HepG2 (cell line): ENCODE measurements around the gene VDAC1. TPM values are rescaled to one million over a fixed set of nuclear protein-coding genes. Genes with fewer than 3 reads are reported as not detected.
A peak's percentile ranks its signal among the peaks of the same experiment; 100 is the strongest.

Experiments
- ATAC-seq: fragments of 200-7000 bp; cut with Tn5 transposase; 3 replicates; pipeline ENCODE4 v1.9.1; 2020; ENCODE audit warnings: mild to moderate bottlenecking, moderate library complexity
- BruUV-seq: library from RNA; stranded (reverse); fragments of 400-500 nt; replicated peaks from 2 replicates; lab custom pipeline; 2021; lab: Mats Ljungman, UMichigan
- CTCF ChIA-PET: fragments of 300-600 bp; formaldehyde crosslinking; extraction: SDS; loops from one replicate; lab custom pipeline; 2021; ENCODE audit warnings: low total read pairs, inconsistent platforms, low intra/inter-chr PET ratio; lab: Yijun Ruan, JAX
- POLR2A ChIA-PET: fragments of 350-600 bp; sonication (Branson Sonifier 250); formaldehyde crosslinking; loops from one replicate; lab custom pipeline; 2020; ENCODE audit warnings: antibody characterized with exemption, inconsistent platforms; lab: Yijun Ruan, JAX
- DNase-seq: peaks from one replicate; pipeline ENCODE4 v3.0.0-alpha.2; 2015; ENCODE audit warnings: low spot score
- FAIRE-seq: peaks from 3 replicates; lab custom pipeline; 2011; peaks lifted over from hg19 to GRCh38; lab: Jason Lieb, UNC
- H2AFZ ChIP-seq: one replicate; pipeline ENCODE4 v1.6.1; 2011; ENCODE audit warnings: low read length, inconsistent platforms
- H3K27ac ChIP-seq: fragments of 300-600 bp; 3 replicates; pipeline ENCODE4 v1.8.0; 2011; ENCODE audit warnings: mixed run types, mild to moderate bottlenecking, mixed read lengths, low read length, inconsistent platforms; ENCODE audit not compliant: insufficient read depth; ENCODE audit errors: extremely low read length
- H3K27me3 ChIP-seq, 2 experiments: fragments of 200-600 bp in 1 of 2; 2 replicates in 1 of 2; 3 replicates in 1 of 2; pipeline versions ENCODE4 v1.6.0 to v1.8.0; 2011; ENCODE audit warnings: low read length in 2 of 2, mild to moderate bottlenecking in 2 of 2, moderate library complexity in 2 of 2, inconsistent platforms in 1 of 2; ENCODE audit not compliant: insufficient read depth in 2 of 2, control insufficient read depth in 1 of 2
- H3K36me3 ChIP-seq, 2 experiments: fragments of 200-600 bp in 1 of 2; replicated peaks in 1 of 2; 2 replicates in 1 of 2; 3 replicates in 1 of 2; pipeline versions ENCODE4 v1.5.1 to v1.8.0; 2011; ENCODE audit warnings: low read length in 2 of 2, inconsistent platforms in 1 of 2; ENCODE audit not compliant: insufficient read depth in 2 of 2, control insufficient read depth in 1 of 2
- H3K4me1 ChIP-seq: 2 replicates; pipeline ENCODE4 v1.5.1; 2012; ENCODE audit warnings: low read length, inconsistent platforms; ENCODE audit not compliant: insufficient read depth
- H3K4me2 ChIP-seq: 2 replicates; pipeline ENCODE4 v1.6.0; 2011; ENCODE audit warnings: low read depth, low read length, inconsistent platforms
- H3K4me3 ChIP-seq, 3 experiments: fragments of 200-600 bp in 1 of 3; sonication (generic), shearing (Covaris generic) in 1 of 3; replicated peaks in 1 of 3; 2 replicates each; pipeline ENCODE4 v1.5.1; 2011 to 2016; ENCODE audit warnings: low read length in 3 of 3, inconsistent platforms in 2 of 3, low read depth in 2 of 3, mild to moderate bottlenecking in 2 of 3, control low read depth in 1 of 3, mixed read lengths in 1 of 3; ENCODE audit not compliant: insufficient read depth in 1 of 3
- H3K79me2 ChIP-seq: one replicate; pipeline ENCODE4 v1.6.1; 2011; ENCODE audit warnings: low read length, inconsistent platforms; ENCODE audit not compliant: insufficient read depth
- H3K9ac ChIP-seq: 2 replicates; pipeline ENCODE4 v1.6.0; 2011; ENCODE audit warnings: mild to moderate bottlenecking, low read depth, low read length, inconsistent platforms; ENCODE audit not compliant: insufficient read depth
- H3K9me3 ChIP-seq: 2 replicates; pipeline ENCODE4 v1.5.1; 2012; ENCODE audit warnings: mild to moderate bottlenecking, low read length
- H4K20me1 ChIP-seq: 2 replicates; pipeline ENCODE4 v1.6.0; 2011; ENCODE audit warnings: inconsistent platforms, mild to moderate bottlenecking, low read length, moderate library complexity; ENCODE audit not compliant: insufficient read depth
- ARNT ChIP-seq: fragments of 450-650 bp; IDR thresholded peaks from 2 replicates; pipeline ENCODE4 v1.6.1; 2017
- CEBPG ChIP-seq: IDR thresholded peaks from 2 replicates; pipeline ENCODE4 v1.6.1; 2016
- ELF1 ChIP-seq: sonication (generic); formaldehyde crosslinking; IDR thresholded peaks from 2 replicates; pipeline ENCODE4 v1.4.0; 2020; ENCODE audit warnings: missing genetic modification reagents
- EP300 ChIP-seq, 3 experiments: sonication (generic) in 1 of 3; formaldehyde crosslinking in 1 of 3; IDR thresholded peaks; 2 replicates each; pipeline versions ENCODE4 v1.5.1 to v1.6.1; 2011 to 2020; ENCODE audit warnings: low read depth in 2 of 3, low read length in 2 of 3, borderline replicate concordance in 1 of 3, improper control_type of control experiment in 1 of 3, mild to moderate bottlenecking in 1 of 3, missing genetic modification reagents in 1 of 3, moderate library complexity in 1 of 3
- FOSL1 ChIP-seq: sonication (generic); formaldehyde crosslinking; IDR thresholded peaks from 2 replicates; pipeline ENCODE4 v1.9.0; 2021; ENCODE audit warnings: missing genetic modification reagents, borderline replicate concordance
- FOXO1 ChIP-seq: sonication (generic); formaldehyde crosslinking; IDR thresholded peaks from 2 replicates; pipeline ENCODE4 v1.4.0; 2020; ENCODE audit warnings: missing genetic modification reagents
- FOXO4 ChIP-seq: sonication (generic); formaldehyde crosslinking; conservative IDR thresholded peaks from 2 replicates; pipeline ENCODE4 v1.8.1; 2023; ENCODE audit warnings: missing genetic modification reagents
- FOXP1 ChIP-seq, 2 experiments: fragments of 450-650 bp in 1 of 2; IDR thresholded peaks; 2 replicates each; pipeline ENCODE4 v1.6.1; 2017 to 2018; ENCODE audit warnings: antibody characterized with exemption in 1 of 2
- HMGA1 ChIP-seq: sonication (generic); formaldehyde crosslinking; conservative IDR thresholded peaks from 2 replicates; pipeline ENCODE4 v1.4.0; 2020; ENCODE audit warnings: missing genetic modification reagents
- MAZ ChIP-seq, 2 experiments: sonication (generic) in 1 of 2; formaldehyde crosslinking in 1 of 2; IDR thresholded peaks; 2 replicates each; pipeline versions ENCODE4 v1.5.0 to v1.6.1; 2012 to 2020; ENCODE audit warnings: low read depth in 2 of 2, mild to moderate bottlenecking in 2 of 2, borderline replicate concordance in 1 of 2, improper control_type of control experiment in 1 of 2, low read length in 1 of 2, missing genetic modification reagents in 1 of 2, moderate library complexity in 1 of 2
- NFE2 ChIP-seq: sonication (generic); formaldehyde crosslinking; IDR thresholded peaks from 2 replicates; pipeline ENCODE4 v1.4.0; 2020; ENCODE audit warnings: missing genetic modification reagents
- POLR2A ChIP-seq, 2 experiments: IDR thresholded peaks; 2 replicates each; pipeline ENCODE4 v1.6.1; 2011; ENCODE audit warnings: low read depth in 2 of 2, low read length in 2 of 2, mild to moderate bottlenecking in 1 of 2, moderate library complexity in 1 of 2; ENCODE audit not compliant: insufficient read depth in 1 of 2
- SALL1 ChIP-seq: sonication (generic); formaldehyde crosslinking; IDR thresholded peaks from 2 replicates; pipeline ENCODE4 v1.8.0; 2022; ENCODE audit warnings: mild to moderate bottlenecking, missing genetic modification reagents
- SOX13 ChIP-seq, 3 experiments: fragments of 450-650 bp in 1 of 3; sonication (generic) in 1 of 3; formaldehyde crosslinking in 1 of 3; IDR thresholded peaks in 2 of 3; conservative IDR thresholded peaks in 1 of 3; 2 replicates each; pipeline versions ENCODE4 v1.5.0 to v1.6.1; 2016 to 2020; ENCODE audit warnings: antibody characterized with exemption in 1 of 3, mild to moderate bottlenecking in 1 of 3, missing compliant biosample characterization in 1 of 3, missing genetic modification reagents in 1 of 3, moderate library complexity in 1 of 3
- ZBTB38 ChIP-seq: sonication (generic); formaldehyde crosslinking; IDR thresholded peaks from 2 replicates; pipeline ENCODE4 v1.5.1; 2020; ENCODE audit warnings: mild to moderate bottlenecking, missing genetic modification reagents
- ZEB1 ChIP-seq: IDR thresholded peaks from 2 replicates; pipeline ENCODE4 v1.6.1; 2012; ENCODE audit warnings: mild to moderate bottlenecking, low read depth, inconsistent platforms; ENCODE audit not compliant: insufficient replicate concordance
- ZNF512 ChIP-seq: sonication (generic); formaldehyde crosslinking; IDR thresholded peaks from 2 replicates; pipeline ENCODE4 v1.4.0; 2020; ENCODE audit warnings: mild to moderate bottlenecking, missing genetic modification reagents
- ZNF670 ChIP-seq: sonication (generic); formaldehyde crosslinking; IDR thresholded peaks from 2 replicates; pipeline ENCODE4 v1.8.0; 2022; ENCODE audit warnings: mild to moderate bottlenecking, missing genetic modification reagents, borderline replicate concordance
- ZNF878 ChIP-seq: sonication (generic); formaldehyde crosslinking; IDR thresholded peaks from 2 replicates; pipeline ENCODE4 v1.8.1; 2023; ENCODE audit warnings: mild to moderate bottlenecking, missing genetic modification reagents, moderate library complexity
- ZSCAN30 ChIP-seq: sonication (generic); formaldehyde crosslinking; IDR thresholded peaks from 2 replicates; pipeline ENCODE4 v1.5.0; 2020; ENCODE audit warnings: mild to moderate bottlenecking, missing genetic modification reagents
- ZSCAN5A ChIP-seq: sonication (generic); formaldehyde crosslinking; IDR thresholded peaks from 2 replicates; pipeline ENCODE4 v1.8.0; 2022; ENCODE audit warnings: mild to moderate bottlenecking, missing genetic modification reagents, borderline replicate concordance
- WGBS: methylation state at CpG from one replicate; pipeline ENCODE4 v1.1.6; 2017; ENCODE audit warnings: low lambda C conversion rate; 5-methylcytosine and 5-hydroxymethylcytosine counted together
- in situ Hi-C: cut with HindIII; loops from 2 replicates; pipeline ENCODE4 v1.10.0; 2017; ENCODE audit warnings: low pct_unique_long_range_greater_than_20kb; ENCODE audit not compliant: extremely low pct_ligation_motif_present
- intact Hi-C: fragments of 100-400 bp; cut with micrococcal nuclease; formaldehyde crosslinking; loops from one replicate; pipeline ENCODE4 v1.10.0; 2022; ENCODE audit not compliant: unreplicated experiment
- polyA plus RNA-seq, 8 experiments: library from polyadenylated mRNA; depleted of rRNA in 3 of 8; stranded (reverse) in 7 of 8; unstranded in 1 of 8; fragments of >200 nt; fragmentation: Illumina TruSeq in 4 of 8; extraction: Trizol in 4 of 8; gene quantifications; 2 replicates each; pipeline versions ENCODE4 v1.2.1 to v1.2.3, GENCODE V29; 2011 to 2016; ENCODE audit warnings: low read depth in 4 of 8, missing spikeins in 1 of 8, mixed read lengths in 1 of 8; ENCODE audit not compliant: insufficient read depth in 1 of 8
- total RNA-seq, 5 experiments: library from RNA; depleted of rRNA; stranded (reverse); fragments of >200 nt; fragmentation: Illumina TruSeq; extraction: Trizol; gene quantifications; 2 replicates each; pipeline ENCODE4 v1.2.3, GENCODE V29; 2016; ENCODE audit warnings: low read depth in 1 of 5

The VDAC1 gene
- total and polyA plus RNA-seq, 2 of the 13 experiments (the other 11 are each of a cell fraction or from before 2014, with no cell fraction given) = 112 to 380 TPM

GRCh38 chr5:134020188-134020587 lies 15.4 kb upstream of the VDAC1 start:
- ATAC-seq = peak; percentile 56
- ChIA-PET POLR2A (interaction anchor here (1.0 to 5.4 kb wide), 13 partner anchors 14 to 80 kb away, joined by 3 to 192 read pairs (median 11); partner anchors contain the start of gene VDAC1), CTCF (no interaction called here)
- no TSS peak for BruUV-seq
- no peaks in the 10 kb centered on the region for H3K9me3 ChIP-seq
- H3K27ac ChIP-seq = peak overlapping the region; percentile 93
- intact Hi-C loops = no loop called here
- H3K4me2 ChIP-seq = peak overlapping the region; percentile 94
- in situ Hi-C loops = no loop called here
- no peaks in the 10 kb centered on the region for H3K79me2 ChIP-seq
- peak overlapping the region; percentile 76 for H3K9ac ChIP-seq
- H3K4me3 ChIP-seq = peak overlapping the region; percentile 35 to 60 (median 58)
- no peaks in the 10 kb centered on the region for H3K36me3 ChIP-seq
- DNase-seq = peak; percentile 56
- no peak overlapping the region for H2AFZ ChIP-seq
- FAIRE-seq = peak; percentile 83
- 0% methylated on average over 4 of the region's 4 CpGs for WGBS
- no peaks in the 10 kb centered on the region for H4K20me1 ChIP-seq
- peaks cover 60% of the 10 kb centered on the region for H3K4me1 ChIP-seq
- H3K27me3 ChIP-seq = no peaks in the 10 kb centered on the region
- TF ChIP-seq SOX13 (IDR thresholded peaks at IDR 0.05) (no peak), SOX13 (CRISPR knock-in tag; conservative IDR thresholded peaks at IDR 0.05 in 1 of 2, IDR thresholded peaks at IDR 0.05 in 1 of 2) (peak in 1 of 2 experiments; percentile 31; a peak in 1 of 4 replicates), ZSCAN5A (CRISPR knock-in tag) (no peak), ARNT (no peak), POLR2A (IDR thresholded peaks at IDR 0.05; ENCODE audit: insufficient read depth in 1 of 2, low read depth in 2 of 2, low read length in 2 of 2) (peak; percentile 26 to 31; a peak in 1 of 4 replicates), FOXO1 (CRISPR knock-in tag) (peak; percentile 49; the same call in 1 of the 2 replicates), FOXP1 (IDR thresholded peaks at IDR 0.05) (no peak), FOXP1 (CRISPR knock-in tag; IDR thresholded peaks at IDR 0.05) (peak; percentile 73; the same call in 1 of the 2 replicates), FOSL1 (CRISPR knock-in tag) (no peak), ZNF878 (CRISPR knock-in tag) (0 out of 2 replicates have a peak, but pooled peaks have one; percentile 39), ZSCAN30 (CRISPR knock-in tag) (no peak), ZNF512 (no peak), ZNF670 (CRISPR knock-in tag) (no peak), ZEB1 (peak; percentile 74), SALL1 (CRISPR knock-in tag) (peak; percentile 9; the same call in 1 of the 2 replicates), EP300 (IDR thresholded peaks at IDR 0.05; ENCODE audit: low read depth in 2 of 2, low read length in 2 of 2) (peak in 1 of 2 experiments; percentile 66; a peak in 2 of 4 replicates), EP300 (CRISPR knock-in tag; IDR thresholded peaks at IDR 0.05; ENCODE audit: borderline replicate concordance) (no peak), CEBPG (CRISPR knock-in tag) (peak; percentile 34; the same call in 1 of the 2 replicates), ELF1 (CRISPR knock-in tag) (no peak), ZBTB38 (CRISPR knock-in tag) (no peak), MAZ (IDR thresholded peaks at IDR 0.05; ENCODE audit: borderline replicate concordance, low read depth, low read length) (no peak), MAZ (CRISPR knock-in tag; IDR thresholded peaks at IDR 0.05; ENCODE audit: low read depth) (no peak), HMGA1 (CRISPR knock-in tag) (no peak), NFE2 (CRISPR knock-in tag) (no peak), FOXO4 (CRISPR knock-in tag) (no peak)
